Stimulated activated CD8-positive, alpha-beta memory T cell treated with anti-CD3 and anti-CD28 coated beads, Interleukin-15, amount 100 ng/mL, for 24 hours (primary cell): ENCODE measurements around the gene KCTD20.
"Not testable (repeated sequence)": the region's sequence is repeated elsewhere in the genome, so short reads cannot be mapped to it uniquely, and the experiment has no call there.

Source experiments
- DNase-seq: peaks from one replicate; pipeline ENCODE4 v3.0.0-alpha.2; 2020; ENCODE audit warnings: low read depth

KCTD20 gene

GRCh38 chr6:36442671-36443470, at the start of gene KCTD20, which contains the start of gene PXT1:
KCTD20 (plus strand) TSS chr6:36443000; CDS start chr6:36470098, 27,098 bp downstream.
PXT1 (minus strand) TSS chr6:36442854; CDS start chr6:36426082, 16,772 bp downstream.
- DNase-seq, result peak; percentile 61

GRCh38 chr6:36399970-36400369, 42.8 kb upstream of the KCTD20 start:
- DNase-seq, result no peak

- no peak for DNase-seq
Observed at GRCh38 chr6:36402481-36402880, 40.3 kb upstream of the KCTD20 start.

GRCh38 chr6:36404164-36404563, 38.6 kb upstream of the KCTD20 start:
- DNase-seq, result no peak

- not testable (repeated sequence) for DNase-seq
Observed at GRCh38 chr6:36409718-36410117, 33.1 kb upstream of the KCTD20 start.

- DNase-seq, result no peak
Observed at GRCh38 chr6:36413489-36414480, 29.0 kb upstream of the KCTD20 start.

GRCh38 chr6:36414481-36414880, 28.3 kb upstream of the KCTD20 start:
- DNase-seq, result no peak

GRCh38 chr6:36418558-36418957, 24.2 kb upstream of the KCTD20 start:
- DNase-seq, result no peak

GRCh38 chr6:36419310-36419709, 23.5 kb upstream of the KCTD20 start:
- DNase-seq, result no peak

GRCh38 chr6:36422714-36423100, 20.1 kb upstream of the KCTD20 start:
- DNase-seq, result no peak

- DNase-seq, result peak; percentile 94
Observed at GRCh38 chr6:36423101-36423824, 19.5 kb upstream of the KCTD20 start.

GRCh38 chr6:36426622-36427021, 16.2 kb upstream of the KCTD20 start:
- no peak for DNase-seq

GRCh38 chr6:36428911-36429310, 13.9 kb upstream of the KCTD20 start:
- no peak for DNase-seq

GRCh38 chr6:36430351-36430750, 12.4 kb upstream of the KCTD20 start:
- no peak for DNase-seq

GRCh38 chr6:36431197-36431596, 11.6 kb upstream of the KCTD20 start:
- DNase-seq, result no peak

- DNase-seq, result no peak
Observed at GRCh38 chr6:36432151-36432671, 10.6 kb upstream of the KCTD20 start.

- DNase-seq, result no peak
Observed at GRCh38 chr6:36436466-36436865, 6.3 kb upstream of the KCTD20 start.

GRCh38 chr6:36441307-36441894, 1.4 kb upstream of the KCTD20 start:
- peak; percentile 41 for DNase-seq

GRCh38 chr6:36442103-36442670, 613 bp upstream of the KCTD20 start:
- no peak for DNase-seq

- DNase-seq, result no peak
Observed at GRCh38 chr6:36443471-36444428, 950 bp downstream of the KCTD20 start.
